Natural killer cell (primary cell): ENCODE results near the gene TLL2. TPM values are rescaled to one million over a fixed set of nuclear protein-coding genes. Genes with fewer than 3 reads are reported as not detected.

ENCODE experiments used
- ATAC-seq, 3 donors: fragments of 150-1000 bp in 2 of 3; fragments of 200-7000 bp in 1 of 3; cut with Tn5 transposase; 1 replicate in 1 of 3; 2 replicates in 2 of 3; pipeline ENCODE4 v1.10.0; 2021; ENCODE audit warnings: mild to moderate bottlenecking in 2 of 3, moderate library complexity in 2 of 3
- DNase-seq, 2 donors: peaks; one replicate each; pipeline versions ENCODE4 v3.0.0 to v3.0.0-alpha.2; 2013 to 2021; ENCODE audit warnings: mixed read lengths in 1 of 2
- H3K27ac ChIP-seq: one replicate; pipeline ENCODE4 v1.5.1; 2013; ENCODE audit warnings: mild to moderate bottlenecking, low read length
- H3K27me3 ChIP-seq: one replicate; pipeline ENCODE4 v1.6.1; 2013; ENCODE audit warnings: low read length; ENCODE audit not compliant: control insufficient read depth, insufficient read depth
- H3K36me3 ChIP-seq: one replicate; pipeline ENCODE4 v1.6.1; 2013; ENCODE audit warnings: low read length; ENCODE audit not compliant: control insufficient read depth, insufficient read depth
- H3K4me1 ChIP-seq: one replicate; pipeline ENCODE4 v1.6.1; 2013; ENCODE audit warnings: low read length; ENCODE audit not compliant: control insufficient read depth, insufficient read depth
- H3K4me3 ChIP-seq: one replicate; pipeline ENCODE4 v1.5.1; 2013; ENCODE audit warnings: low read length
- H3K9me3 ChIP-seq: one replicate; pipeline ENCODE4 v1.6.1; 2013; ENCODE audit warnings: low read length; ENCODE audit not compliant: control insufficient read depth, insufficient read depth
- H3K27ac Mint-ChIP-seq, 2 donors: one replicate each; pipeline ENCODE4 v1.8.0; 2022; ENCODE audit warnings: mild to moderate bottlenecking in 2 of 2, mixed read lengths in 2 of 2, moderate library complexity in 1 of 2
- H3K27me3 Mint-ChIP-seq, 2 donors: one replicate each; pipeline ENCODE4 v1.8.0; 2022; ENCODE audit warnings: low read depth in 2 of 2, mixed read lengths in 2 of 2
- H3K36me3 Mint-ChIP-seq: one replicate; pipeline ENCODE4 v1.8.0; 2022; ENCODE audit warnings: mixed read lengths
- H3K4me1 Mint-ChIP-seq, 2 donors: one replicate each; pipeline ENCODE4 v1.8.0; 2022; ENCODE audit warnings: mixed read lengths in 2 of 2
- H3K4me3 Mint-ChIP-seq: one replicate; pipeline ENCODE4 v1.8.0; 2022; ENCODE audit warnings: mild to moderate bottlenecking, moderate library complexity, mixed read lengths
- H3K9me3 Mint-ChIP-seq, 2 donors: one replicate each; pipeline ENCODE4 v1.8.0; 2022; ENCODE audit warnings: mixed read lengths in 2 of 2
- CTCF ChIP-seq: fragments of 200-600 bp; IDR thresholded peaks from one replicate; pipeline ENCODE4 v1.8.0; 2022; ENCODE audit warnings: antibody characterized with exemption
- WGBS: methylation state at CpG from one replicate; pipeline ENCODE4 v1.1.7; 2013; ENCODE audit warnings: missing lambda C conversion rate; ENCODE audit not compliant: insufficient coverage; 5-methylcytosine and 5-hydroxymethylcytosine counted together
- intact Hi-C: fragments of 100-400 bp; cut with micrococcal nuclease; formaldehyde crosslinking; loops from one replicate; pipeline ENCODE4 v1.14.2; 2022
- total RNA-seq, 4 donors: library from RNA; stranded (reverse); fragments of 120-200 nt in 1 of 4; gene quantifications; one replicate each; pipeline versions ENCODE4 v1.2.3 to v1.2.4, GENCODE V29; 2013 to 2022

The TLL2 gene
- total RNA-seq, 3 donors from 2014 or later (not counting 1 experiment from before 2014, with no cell fraction given): not detected

- Histone ChIP-seq H3K9me3 (no peaks in the 10 kb centered on the region), H3K4me1 (no peaks in the 10 kb centered on the region), H3K36me3 (no peaks in the 10 kb centered on the region), H3K27me3 (no peaks in the 10 kb centered on the region), H3K4me3 (no peak overlapping the region), H3K27ac (no peak overlapping the region)
- Mint-ChIP-seq H3K9me3 (no peaks in the 10 kb centered on the region), H3K4me3 (no peak overlapping the region), H3K27me3 (peaks cover 20 to 45% of the 10 kb centered on the region in 2 donors), H3K27ac (no peak overlapping the region), H3K36me3 (no peaks in the 10 kb centered on the region), H3K4me1 (no peaks in the 10 kb centered on the region)
- DNase-seq (no peak), ATAC-seq (no peak)
- intact Hi-C loops: no loop called here
- WGBS: 73% methylated on average over 7 of the region's 7 CpGs
- TF ChIP-seq CTCF: no peak
These were observed 13.2 kb downstream of the TLL2 start for GRCh38 chr10:96500519-96500918.

GRCh38 chr10:96500050-96500449 lies 13.7 kb downstream of the TLL2 start:
- Histone ChIP-seq H3K27ac (no peak overlapping the region), H3K4me3 (no peak overlapping the region), H3K36me3 (no peaks in the 10 kb centered on the region), H3K9me3 (no peaks in the 10 kb centered on the region), H3K27me3 (no peaks in the 10 kb centered on the region), H3K4me1 (no peaks in the 10 kb centered on the region)
- intact Hi-C loops: no loop called here
- DNase-seq: no peak
- H3K9me3 Mint-ChIP-seq: no peaks in the 10 kb centered on the region
- H3K36me3 Mint-ChIP-seq: no peaks in the 10 kb centered on the region
- H3K4me3 Mint-ChIP-seq: no peak overlapping the region
- WGBS: 90% methylated on average over 2 of the region's 3 CpGs
- ATAC-seq: no peak
- H3K27me3 Mint-ChIP-seq: peaks cover 20 to 45% of the 10 kb centered on the region in 2 donors
- no peak overlapping the region for H3K27ac Mint-ChIP-seq
- no peak for TF ChIP-seq CTCF
- H3K4me1 Mint-ChIP-seq: no peaks in the 10 kb centered on the region

GRCh38 chr10:96497391-96497790 lies 16.3 kb downstream of the TLL2 start:
- Mint-ChIP-seq H3K36me3 (no peaks in the 10 kb centered on the region), H3K9me3 (no peaks in the 10 kb centered on the region), H3K4me1 (no peaks in the 10 kb centered on the region), H3K27ac (no peak overlapping the region), H3K27me3 (peaks cover 23 to 48% of the 10 kb centered on the region in 2 donors), H3K4me3 (no peak overlapping the region)
- no peak for ATAC-seq
- Histone ChIP-seq H3K27ac (no peak overlapping the region), H3K4me1 (no peaks in the 10 kb centered on the region), H3K36me3 (no peaks in the 10 kb centered on the region), H3K9me3 (no peaks in the 10 kb centered on the region), H3K4me3 (no peak overlapping the region), H3K27me3 (no peaks in the 10 kb centered on the region)
- intact Hi-C loops: no loop called here
- no peak for DNase-seq
- no peak for TF ChIP-seq CTCF
- WGBS: 60% methylated on average over 5 of the region's 5 CpGs

- H3K27ac Mint-ChIP-seq: no peak overlapping the region
- intact Hi-C loops: no loop called here
- ATAC-seq: no peak
These were observed 17.3 kb downstream of the TLL2 start for GRCh38 chr10:96496281-96496925.

More at GRCh38 chr10:96496281-96496925, 17.3 kb downstream of the TLL2 start:
- WGBS: 86% methylated on average over 5 of the region's 6 CpGs
- Mint-ChIP-seq H3K4me1 (no peaks in the 10 kb centered on the region), H3K4me3 (no peak overlapping the region), H3K9me3 (no peaks in the 10 kb centered on the region), H3K27me3 (peaks cover 17 to 40% of the 10 kb centered on the region in 2 donors), H3K36me3 (no peaks in the 10 kb centered on the region)
- no peaks in the 10 kb centered on the region for H3K27me3 ChIP-seq
- H3K9me3 ChIP-seq: no peaks in the 10 kb centered on the region
- no peak for TF ChIP-seq CTCF
- no peak overlapping the region for H3K27ac ChIP-seq
- no peaks in the 10 kb centered on the region for H3K4me1 ChIP-seq
- DNase-seq: no peak
- H3K4me3 ChIP-seq: no peak overlapping the region
- H3K36me3 ChIP-seq: no peaks in the 10 kb centered on the region
